GM19023 (cell line): ENCODE data around the gene INTS2.
"Not testable (repeated sequence)": the region's sequence is repeated elsewhere in the genome, so short reads cannot be mapped to it uniquely, and the experiment has no call there.

ENCODE experiments used
- ATAC-seq: cut with Tn5 transposase; IDR thresholded peaks from one replicate; pipeline ENCODE4 v1.9.1; 2021; ENCODE audit warnings: mild to moderate bottlenecking, moderate library complexity; ENCODE audit not compliant: unreplicated experiment

Gene INTS2

GRCh38 chr17:61826866-61827265, 100.9 kb downstream of the INTS2 start:
- not testable (repeated sequence) for ATAC-seq

DNA sequence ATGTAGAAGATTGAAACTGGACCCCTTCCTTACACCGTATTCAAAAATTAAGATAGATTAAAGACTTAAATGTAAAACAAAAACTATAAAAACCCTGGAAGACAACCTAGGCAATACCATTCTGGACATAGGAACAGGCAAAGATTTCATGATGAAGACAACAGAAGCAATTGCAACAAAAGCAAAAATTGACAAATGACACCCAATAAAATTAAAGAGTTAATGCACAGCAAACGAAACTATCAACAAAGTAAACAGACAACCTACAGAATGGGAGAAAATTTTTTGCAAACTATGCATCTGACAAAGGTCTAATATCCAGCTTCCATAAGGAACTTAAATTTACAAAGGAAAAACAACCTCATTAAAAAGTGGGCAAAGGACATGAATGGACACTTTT, 101.6 kb downstream of the INTS2 start:
- not testable (repeated sequence) for ATAC-seq

GRCh38 chr17:61825448-61826137, 102.2 kb downstream of the INTS2 start:
- no peak for ATAC-seq

DNA sequence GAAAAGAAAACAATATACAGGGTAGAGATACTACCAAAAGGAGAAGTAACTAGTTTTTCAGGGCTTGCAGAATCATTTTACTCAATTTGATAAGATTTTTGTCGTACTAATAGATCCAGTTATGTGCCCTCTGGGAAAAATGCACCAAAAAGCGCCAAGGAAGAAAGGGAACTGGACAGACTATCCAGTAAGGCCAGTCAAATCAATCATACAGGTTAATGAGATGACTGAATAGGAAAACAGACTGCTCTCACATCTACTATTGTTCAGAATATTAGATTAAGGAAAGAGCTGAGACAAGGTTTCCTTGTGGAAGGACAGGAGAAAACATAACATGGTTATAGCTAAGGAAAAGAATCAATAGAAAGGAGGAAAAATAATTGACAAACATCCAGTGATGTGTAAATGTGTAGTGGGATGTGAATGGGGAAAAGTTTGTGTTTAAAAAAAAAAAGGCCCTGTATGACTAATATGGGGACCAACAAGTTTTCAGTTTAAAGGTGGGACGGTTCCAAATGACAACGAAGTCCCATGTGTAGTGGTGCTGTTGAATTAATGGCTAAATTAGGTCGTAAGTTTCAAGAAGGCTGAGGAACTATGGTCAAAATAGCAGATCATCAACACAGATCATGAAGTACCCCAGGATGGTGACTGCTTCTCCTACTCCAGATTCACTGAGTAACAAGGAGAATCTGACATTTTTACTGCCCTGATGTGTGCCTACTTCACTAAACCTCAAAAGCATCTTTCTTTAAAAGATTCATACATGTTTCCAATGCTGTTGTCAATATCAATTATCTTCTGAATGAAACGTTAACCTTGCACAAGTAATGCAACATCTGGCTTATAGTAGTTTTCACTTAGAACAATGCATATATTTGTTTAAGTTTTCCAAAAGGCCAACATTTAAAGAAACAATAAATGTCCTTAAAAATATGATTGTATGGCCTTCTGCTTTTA, 105.2 kb downstream of the INTS2 start:
- ATAC-seq: no peak

GRCh38 chr17:61821655-61822054, 106.1 kb downstream of the INTS2 start:
- ATAC-seq: no peak

- not testable (repeated sequence) for ATAC-seq
Measured at GRCh38 chr17:61819265-61819664, 108.5 kb downstream of the INTS2 start.

DNA sequence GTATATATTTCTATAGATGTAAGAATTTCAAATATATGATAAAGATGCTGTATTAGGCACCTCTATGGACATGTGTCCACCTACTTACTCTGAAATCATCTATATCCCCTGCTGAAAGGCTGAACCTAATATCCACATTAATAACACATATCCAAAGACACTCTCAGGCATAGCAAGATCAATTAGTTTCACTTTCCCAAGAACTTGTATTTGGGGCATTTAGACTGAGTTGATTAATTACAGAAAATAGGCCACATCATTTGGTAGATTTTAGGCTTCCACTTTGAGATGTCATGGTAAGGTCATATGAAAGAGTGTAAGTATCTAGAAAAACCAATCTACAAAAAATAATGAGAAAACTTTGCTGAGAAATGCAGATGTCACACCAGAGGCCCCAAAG, 109.6 kb downstream of the INTS2 start:
- no peak for ATAC-seq

GRCh38 chr17:61817452-61817851, 110.3 kb downstream of the INTS2 start:
- no peak for ATAC-seq

GRCh38 chr17:61816538-61816937, 111.2 kb downstream of the INTS2 start:
- ATAC-seq: no peak

GRCh38 chr17:61815863-61816503, 111.8 kb downstream of the INTS2 start:
- no peak for ATAC-seq
